ENCODE measurements around the gene RBM8A.

The RBM8A gene

DNA sequence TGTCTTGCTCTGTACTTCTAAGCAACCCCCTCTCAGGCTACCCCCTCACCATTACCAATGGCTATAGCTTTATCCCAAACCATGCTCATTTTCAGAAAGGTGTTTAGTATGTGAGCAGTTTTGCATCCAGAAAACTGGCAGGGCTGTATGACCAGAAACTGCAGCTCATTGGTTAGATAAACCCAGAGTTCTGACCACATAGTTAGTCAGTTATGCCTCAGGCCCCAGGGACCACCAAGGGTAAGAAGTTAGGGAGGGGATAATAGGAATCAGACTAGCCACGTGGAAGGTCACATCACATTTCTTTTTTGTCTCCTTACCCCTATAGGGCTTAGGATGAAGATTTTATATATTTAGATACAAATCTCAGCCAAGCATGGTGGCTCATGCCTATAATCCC, 18.6 kb downstream of the RBM8A start:
- H3K4me2 ChIP-seq (ENCODE audit: insufficient read depth, low read length, poor library complexity, severe bottlenecking): no peak overlapping the region
- H3K14ac ChIP-seq (ENCODE audit: low read length): no peak overlapping the region
- no peak overlapping the region for H3K4me3 ChIP-seq (ENCODE audit: low read length in 2 of 2)
- H4K91ac ChIP-seq (ENCODE audit: low read depth, low read length, poor library complexity): no peak overlapping the region
- H3K9me3 ChIP-seq (replicated peaks in 1 of 2; ENCODE audit: control insufficient read depth in 2 of 2, insufficient read depth in 1 of 2, low read depth in 1 of 2, low read length in 2 of 2): peaks cover 0 to 2% of the 10 kb centered on the region in 2 donors
- H3K27ac ChIP-seq (replicated peaks; ENCODE audit: low read length): no peak overlapping the region
- H3K4ac ChIP-seq (ENCODE audit: low read length): no peak overlapping the region
- H2BK5ac ChIP-seq (ENCODE audit: low read length): no peak overlapping the region
- no peaks in the 10 kb centered on the region for H3K27me3 ChIP-seq (ENCODE audit: control insufficient read depth in 3 of 3, insufficient read depth in 3 of 3, low read depth in 1 of 3, low read length in 3 of 3)
- no peaks in the 10 kb centered on the region for H3K79me1 ChIP-seq (ENCODE audit: low read depth, low read length)
- H2BK15ac ChIP-seq (ENCODE audit: low read length): no peak overlapping the region
- H2AK5ac ChIP-seq (ENCODE audit: low read depth, low read length): no peak overlapping the region
- whole genome bisulfite sequencing, 2 donors (ENCODE audit: extremely low coverage in 2 of 2, insufficient read length in 2 of 2, insufficient replicate concordance in 1 of 2): no CpG with 5 or more reads among the region's 1 CpG
- H3K9ac ChIP-seq (ENCODE audit: low read depth, low read length, poor library complexity): no peak overlapping the region
- H2BK12ac ChIP-seq (ENCODE audit: low read length): no peak overlapping the region
- H3K36me3 ChIP-seq (replicated peaks in 1 of 2; ENCODE audit: control insufficient read depth in 2 of 2, insufficient read depth in 2 of 2, low read length in 2 of 2): peaks cover 3 to 26% of the 10 kb centered on the region in 2 donors
- H3K18ac ChIP-seq (ENCODE audit: low read length): no peak overlapping the region
- H2BK120ac ChIP-seq (ENCODE audit: low read depth, low read length): no peak overlapping the region
- peaks cover 0 to 5% of the 10 kb centered on the region in 2 donors for H3K4me1 ChIP-seq (ENCODE audit: control insufficient read depth in 2 of 2, insufficient read depth in 1 of 2, low read depth in 1 of 2, low read length in 2 of 2)
- H4K8ac ChIP-seq (ENCODE audit: low read depth, low read length): no peak overlapping the region
- no peak overlapping the region for H3K23ac ChIP-seq (ENCODE audit: low read depth, low read length, poor library complexity)
- H2AFZ ChIP-seq (ENCODE audit: low read length): no peak overlapping the region
- no peak for DNase-seq (ENCODE audit: low spot score)

DNA sequence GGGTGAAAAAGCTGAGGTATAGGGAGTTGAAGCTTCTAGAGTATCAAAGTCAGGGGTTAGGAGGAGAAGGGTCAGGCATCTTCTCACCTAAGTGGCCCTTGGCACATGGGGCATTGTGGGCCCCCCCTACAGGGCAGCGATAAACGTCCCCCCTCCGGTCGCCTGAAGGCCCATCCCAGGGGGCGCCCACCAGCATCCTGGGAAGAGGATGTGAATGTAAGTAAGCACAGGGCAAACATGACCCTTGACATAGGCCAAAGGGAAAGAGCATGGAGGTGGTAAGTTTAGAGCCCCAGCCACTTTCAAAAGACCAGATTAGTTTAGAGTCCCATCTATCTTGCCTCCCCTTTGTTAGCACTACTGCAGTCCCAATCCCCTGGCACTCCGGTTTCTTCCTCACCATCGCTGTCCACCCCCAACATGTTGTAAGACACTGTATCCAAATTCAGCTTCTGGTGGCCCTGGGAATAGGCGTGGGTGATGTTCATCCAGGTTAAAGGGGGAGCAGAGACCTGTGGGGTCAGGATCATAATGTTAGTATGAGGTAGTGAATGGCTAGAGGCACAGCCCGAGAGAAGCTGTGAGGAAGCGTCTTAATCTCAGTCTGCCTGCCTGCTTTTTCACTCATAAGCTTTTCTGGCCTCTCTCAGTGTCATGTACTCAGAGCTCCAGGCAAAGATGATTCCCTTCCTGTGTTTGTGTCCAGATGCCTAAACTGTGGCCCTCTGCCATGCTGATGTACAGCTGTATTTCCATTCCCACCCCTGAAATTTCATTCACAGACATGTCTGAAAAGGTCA, 20.1 kb downstream of the RBM8A start:
- Histone ChIP-seq H4K91ac (ENCODE audit: low read depth, low read length, poor library complexity) (no peak overlapping the region), H3K4me3 (ENCODE audit: low read length in 2 of 2) (no peak overlapping the region), H2AFZ (ENCODE audit: low read length) (no peak overlapping the region), H4K8ac (ENCODE audit: low read depth, low read length) (no peak overlapping the region), H2BK15ac (ENCODE audit: low read length) (no peak overlapping the region), H2AK5ac (ENCODE audit: low read depth, low read length) (no peak overlapping the region), H3K9ac (ENCODE audit: low read depth, low read length, poor library complexity) (no peak overlapping the region), H3K4me2 (ENCODE audit: insufficient read depth, low read length, poor library complexity, severe bottlenecking) (no peak overlapping the region), H3K18ac (ENCODE audit: low read length) (peak overlapping the region; percentile 18), H3K27me3 (ENCODE audit: control insufficient read depth in 3 of 3, insufficient read depth in 3 of 3, low read depth in 1 of 3, low read length in 3 of 3) (peaks cover 0 to 5% (median 0%) of the 10 kb centered on the region in 3 experiments), H3K9me3 (replicated peaks in 1 of 2; ENCODE audit: control insufficient read depth in 2 of 2, insufficient read depth in 1 of 2, low read depth in 1 of 2, low read length in 2 of 2) (peaks cover 0 to 2% of the 10 kb centered on the region in 2 donors), H3K4me1 (ENCODE audit: control insufficient read depth in 2 of 2, insufficient read depth in 1 of 2, low read depth in 1 of 2, low read length in 2 of 2) (peaks cover 0 to 5% of the 10 kb centered on the region in 2 donors), H3K27ac (replicated peaks; ENCODE audit: low read length) (no peak overlapping the region), H2BK5ac (ENCODE audit: low read length) (peak overlapping the region; percentile 17), H3K36me3 (replicated peaks in 1 of 2; ENCODE audit: control insufficient read depth in 2 of 2, insufficient read depth in 2 of 2, low read length in 2 of 2) (peaks cover 3 to 15% of the 10 kb centered on the region in 2 donors), H3K23ac (ENCODE audit: low read depth, low read length, poor library complexity) (peak overlapping the region; percentile 58), H3K14ac (ENCODE audit: low read length) (no peak overlapping the region), H2BK120ac (ENCODE audit: low read depth, low read length) (no peak overlapping the region), H3K4ac (ENCODE audit: low read length) (no peak overlapping the region), H3K79me1 (ENCODE audit: low read depth, low read length) (no peaks in the 10 kb centered on the region), H2BK12ac (ENCODE audit: low read length) (no peak overlapping the region)
- no peak for DNase-seq (ENCODE audit: low spot score)
- WGBS, 2 donors (ENCODE audit: extremely low coverage in 2 of 2, insufficient read length in 2 of 2, insufficient replicate concordance in 1 of 2): no CpG with 5 or more reads among the region's 10 CpGs

DNA sequence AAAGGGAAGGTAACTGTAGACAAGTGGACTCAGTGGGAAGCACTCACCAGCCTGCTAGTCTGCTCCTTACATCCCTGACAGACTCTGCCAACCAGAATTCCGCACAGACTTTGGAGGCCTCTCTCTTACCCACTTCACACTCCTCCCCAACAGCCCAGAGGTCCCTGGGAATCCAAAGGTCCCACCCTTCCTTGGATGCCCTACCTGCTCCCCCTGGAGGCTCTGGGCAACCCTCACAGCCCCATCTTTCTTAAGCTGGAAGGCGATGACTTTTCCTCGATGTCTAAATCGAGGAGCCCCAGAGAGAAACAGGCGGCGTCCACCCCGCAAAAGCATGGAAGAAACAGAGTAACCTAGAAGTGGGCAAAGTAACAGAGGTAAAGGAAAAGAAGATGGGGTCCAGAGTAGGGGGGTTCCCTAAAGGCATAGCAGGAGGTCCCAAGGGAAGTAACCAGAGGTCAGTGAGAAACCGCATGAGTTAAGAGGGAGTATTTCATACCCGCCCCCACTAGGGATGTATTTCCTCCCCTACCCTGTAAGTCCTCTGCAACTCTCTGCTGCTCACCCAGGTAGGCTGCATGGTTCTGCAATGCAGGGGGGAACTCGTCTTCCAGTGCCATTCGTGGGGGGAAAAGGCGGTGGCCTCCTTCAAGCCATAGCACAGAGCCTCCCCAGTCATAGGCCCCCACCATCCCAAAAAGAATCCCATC, 25.8 kb downstream of the RBM8A start:
- Histone ChIP-seq H2AFZ (ENCODE audit: low read length) (no peak overlapping the region), H3K36me3 (replicated peaks in 1 of 2; ENCODE audit: control insufficient read depth in 2 of 2, insufficient read depth in 2 of 2, low read length in 2 of 2) (no peaks in the 10 kb centered on the region), H2BK15ac (ENCODE audit: low read length) (no peak overlapping the region), H3K4me2 (ENCODE audit: insufficient read depth, low read length, poor library complexity, severe bottlenecking) (no peak overlapping the region), H4K8ac (ENCODE audit: low read depth, low read length) (no peak overlapping the region), H2BK120ac (ENCODE audit: low read depth, low read length) (no peak overlapping the region), H3K4ac (ENCODE audit: low read length) (no peak overlapping the region), H2BK5ac (ENCODE audit: low read length) (no peak overlapping the region), H3K23ac (ENCODE audit: low read depth, low read length, poor library complexity) (no peak overlapping the region), H3K18ac (ENCODE audit: low read length) (no peak overlapping the region), H3K27me3 (ENCODE audit: control insufficient read depth in 3 of 3, insufficient read depth in 3 of 3, low read depth in 1 of 3, low read length in 3 of 3) (peaks cover 0 to 15% (median 0%) of the 10 kb centered on the region in 3 experiments), H3K79me1 (ENCODE audit: low read depth, low read length) (no peaks in the 10 kb centered on the region), H3K14ac (ENCODE audit: low read length) (no peak overlapping the region), H3K27ac (replicated peaks; ENCODE audit: low read length) (no peak overlapping the region), H3K9me3 (replicated peaks in 1 of 2; ENCODE audit: control insufficient read depth in 2 of 2, insufficient read depth in 1 of 2, low read depth in 1 of 2, low read length in 2 of 2) (peaks cover 0 to 2% of the 10 kb centered on the region in 2 donors), H4K91ac (ENCODE audit: low read depth, low read length, poor library complexity) (no peak overlapping the region), H3K9ac (ENCODE audit: low read depth, low read length, poor library complexity) (no peak overlapping the region), H3K4me1 (ENCODE audit: control insufficient read depth in 2 of 2, insufficient read depth in 1 of 2, low read depth in 1 of 2, low read length in 2 of 2) (peaks cover 7% of the 10 kb centered on the region in 2 donors), H3K4me3 (ENCODE audit: low read length in 2 of 2) (no peak overlapping the region), H2BK12ac (ENCODE audit: low read length) (no peak overlapping the region), H2AK5ac (ENCODE audit: low read depth, low read length) (no peak overlapping the region)
- no peak for DNase-seq (ENCODE audit: low spot score)
- no CpG with 5 or more reads among the region's 12 CpGs for WGBS, 2 donors (ENCODE audit: extremely low coverage in 2 of 2, insufficient read length in 2 of 2, insufficient replicate concordance in 1 of 2)

DNA sequence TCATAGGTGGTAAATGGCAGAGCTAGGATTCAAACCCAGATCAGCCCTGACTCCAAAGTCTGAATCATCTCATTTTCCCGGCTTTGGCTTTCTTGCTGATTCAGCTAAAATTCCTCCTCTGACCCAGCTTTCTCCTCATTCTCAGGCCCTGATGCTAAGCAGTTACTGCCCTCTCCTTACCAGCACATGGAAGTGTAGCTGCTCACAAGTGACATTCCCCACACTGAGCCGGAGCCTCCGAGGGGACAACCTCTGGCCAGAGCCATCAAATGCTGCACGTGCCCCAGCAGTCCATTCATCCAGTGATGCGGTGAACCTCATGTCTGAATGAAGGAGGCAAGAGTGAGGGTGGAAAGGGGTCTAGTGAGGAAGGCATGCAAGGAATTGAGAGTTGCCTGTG, 28.5 kb downstream of the RBM8A start:
- Histone ChIP-seq H2AFZ (ENCODE audit: low read length) (no peak overlapping the region), H3K27ac (replicated peaks; ENCODE audit: low read length) (no peak overlapping the region), H3K9ac (ENCODE audit: low read depth, low read length, poor library complexity) (no peak overlapping the region), H4K8ac (ENCODE audit: low read depth, low read length) (no peak overlapping the region), H3K14ac (ENCODE audit: low read length) (no peak overlapping the region), H2BK120ac (ENCODE audit: low read depth, low read length) (no peak overlapping the region), H3K4me1 (ENCODE audit: control insufficient read depth in 2 of 2, insufficient read depth in 1 of 2, low read depth in 1 of 2, low read length in 2 of 2) (peaks cover 7% of the 10 kb centered on the region in 2 donors), H3K23ac (ENCODE audit: low read depth, low read length, poor library complexity) (no peak overlapping the region), H2AK5ac (ENCODE audit: low read depth, low read length) (no peak overlapping the region), H3K4ac (ENCODE audit: low read length) (no peak overlapping the region), H3K27me3 (ENCODE audit: control insufficient read depth in 3 of 3, insufficient read depth in 3 of 3, low read depth in 1 of 3, low read length in 3 of 3) (peaks cover 0 to 26% (median 0%) of the 10 kb centered on the region in 3 experiments), H3K9me3 (replicated peaks in 1 of 2; ENCODE audit: control insufficient read depth in 2 of 2, insufficient read depth in 1 of 2, low read depth in 1 of 2, low read length in 2 of 2) (no peaks in the 10 kb centered on the region), H3K36me3 (replicated peaks in 1 of 2; ENCODE audit: control insufficient read depth in 2 of 2, insufficient read depth in 2 of 2, low read length in 2 of 2) (no peaks in the 10 kb centered on the region), H3K4me3 (ENCODE audit: low read length in 2 of 2) (no peak overlapping the region), H3K18ac (ENCODE audit: low read length) (peak overlapping the region; percentile 24), H3K4me2 (ENCODE audit: insufficient read depth, low read length, poor library complexity, severe bottlenecking) (no peak overlapping the region), H4K91ac (ENCODE audit: low read depth, low read length, poor library complexity) (no peak overlapping the region), H2BK12ac (ENCODE audit: low read length) (no peak overlapping the region), H2BK5ac (ENCODE audit: low read length) (no peak overlapping the region), H2BK15ac (ENCODE audit: low read length) (no peak overlapping the region), H3K79me1 (ENCODE audit: low read depth, low read length) (no peaks in the 10 kb centered on the region)
- no CpG with 5 or more reads among the region's 5 CpGs for WGBS, 2 donors (ENCODE audit: extremely low coverage in 2 of 2, insufficient read length in 2 of 2, insufficient replicate concordance in 1 of 2)
- DNase-seq (ENCODE audit: low spot score): no peak
